K562 (cell line): Measurements from ENCODE around the gene IL1B. TPM values are rescaled to one million over a fixed set of nuclear protein-coding genes. Genes with fewer than 3 reads are reported as not detected.

Source experiments
- ATAC-seq: fragments of 200-7000 bp; cut with Tn5 transposase; 3 replicates; pipeline ENCODE4 v1.9.1; 2020; ENCODE audit warnings: moderate library complexity
- BruUV-seq: library from RNA; stranded (reverse); fragments of 400-500 nt; replicated peaks from 2 replicates; lab custom pipeline; 2021; lab: Mats Ljungman, UMichigan
- CTCF ChIA-PET: fragments of 300-600 bp; formaldehyde crosslinking; extraction: SDS; loops from one replicate; lab custom pipeline; 2021; ENCODE audit warnings: low intra/inter-chr PET ratio; lab: Yijun Ruan, JAX
- POLR2A ChIA-PET: fragments of 300-600, 350-650 bp; sonication (Branson Sonifier 250); formaldehyde crosslinking; extraction: SDS; loops from one replicate; lab custom pipeline; 2021; ENCODE audit warnings: antibody characterized with exemption, inconsistent platforms; lab: Yijun Ruan, JAX
- DNase-seq, 4 experiments: peaks; one replicate each; pipeline versions ENCODE4 v3.0.0 to v3.0.0-alpha.2; 2011 to 2018; ENCODE audit warnings: low spot score in 3 of 4, mixed read lengths in 3 of 4; ENCODE audit errors: extremely low read depth in 1 of 4
- FAIRE-seq: peaks from 2 replicates; lab custom pipeline; 2011; peaks lifted over from hg19 to GRCh38; lab: Jason Lieb, UNC
- H2AFZ ChIP-seq: 2 replicates; pipeline ENCODE4 v1.6.0; 2011; ENCODE audit warnings: low read depth, low read length, control low read depth, inconsistent platforms
- H3K27ac ChIP-seq: fragments of 200-600 bp; 3 replicates; pipeline ENCODE4 v1.8.0; 2011; ENCODE audit warnings: low read depth, mild to moderate bottlenecking, control low read depth, inconsistent platforms, low read length, moderate library complexity, mixed read lengths; ENCODE audit errors: extremely low read depth
- H3K27me3 ChIP-seq, 2 experiments: fragments of 300-600 bp in 1 of 2; 2 replicates in 1 of 2; 3 replicates in 1 of 2; pipeline versions ENCODE4 v1.6.0 to v1.8.0; 2011; ENCODE audit warnings: inconsistent platforms in 2 of 2, low read length in 2 of 2, mild to moderate bottlenecking in 1 of 2, mixed read lengths in 1 of 2, moderate library complexity in 1 of 2; ENCODE audit not compliant: control insufficient read depth in 2 of 2, insufficient read depth in 2 of 2
- H3K36me3 ChIP-seq: fragments of 300-600 bp; 3 replicates; pipeline ENCODE4 v1.8.0; 2011; ENCODE audit warnings: mild to moderate bottlenecking, low read length, inconsistent platforms; ENCODE audit not compliant: control insufficient read depth, insufficient read depth
- H3K4me1 ChIP-seq, 2 experiments: fragments of 200-600 bp in 1 of 2; replicated peaks in 1 of 2; 2 replicates in 1 of 2; 3 replicates in 1 of 2; pipeline versions ENCODE4 v1.5.1 to v1.8.0; 2011; ENCODE audit warnings: inconsistent platforms in 2 of 2, low read length in 2 of 2, mild to moderate bottlenecking in 1 of 2, mixed read lengths in 1 of 2, moderate library complexity in 1 of 2; ENCODE audit not compliant: control insufficient read depth in 2 of 2, insufficient read depth in 2 of 2
- H3K4me2 ChIP-seq: 2 replicates; pipeline ENCODE4 v1.6.1; 2011; ENCODE audit warnings: low read length, control low read depth, inconsistent platforms, mixed read lengths; ENCODE audit not compliant: insufficient read depth
- H3K4me3 ChIP-seq: fragments of 200-600 bp; sonication (generic), shearing (Covaris generic); 2 replicates; pipeline ENCODE4 v1.5.1; 2016; ENCODE audit warnings: control low read depth, inconsistent platforms
- H3K79me2 ChIP-seq: fragments of 200-600 bp; 3 replicates; pipeline ENCODE4 v1.8.0; 2011; ENCODE audit warnings: low read length, inconsistent platforms; ENCODE audit not compliant: control insufficient read depth, insufficient read depth
- H3K9ac ChIP-seq, 2 experiments: 2 replicates each; pipeline versions ENCODE4 v1.6.0 to v1.6.1; 2011; ENCODE audit warnings: low read depth in 2 of 2, low read length in 2 of 2, control low read depth in 1 of 2, inconsistent platforms in 1 of 2, mild to moderate bottlenecking in 1 of 2, mixed read lengths in 1 of 2; ENCODE audit not compliant: insufficient read depth in 1 of 2
- H3K9me1 ChIP-seq: one replicate; pipeline ENCODE4 v1.6.0; 2011; ENCODE audit warnings: inconsistent platforms, mild to moderate bottlenecking, low read length, moderate library complexity; ENCODE audit not compliant: control insufficient read depth, insufficient read depth
- H3K9me3 ChIP-seq: replicated peaks from 2 replicates; pipeline ENCODE4 v1.5.1; 2011; ENCODE audit warnings: low read depth, low read length, inconsistent platforms; ENCODE audit not compliant: control insufficient read depth, insufficient read depth
- H4K20me1 ChIP-seq: replicated peaks from 2 replicates; pipeline ENCODE4 v1.6.1; 2011; ENCODE audit warnings: low read length, inconsistent platforms, mixed read lengths; ENCODE audit not compliant: control insufficient read depth, insufficient read depth
- ETV1 ChIP-seq: fragments of 450-650 bp; conservative IDR thresholded peaks from 2 replicates; pipeline ENCODE4 v1.6.1; 2016; ENCODE audit warnings: missing genetic modification characterization, control low read depth, low read depth, missing compliant biosample characterization
- FIP1L1 ChIP-seq: fragments of 200-400 bp; formaldehyde crosslinking; IDR thresholded peaks from 2 replicates; pipeline ENCODE4 v1.6.1; 2018; ENCODE audit warnings: mild to moderate bottlenecking, low read depth, low read length; ENCODE audit not compliant: poor library complexity, severe bottlenecking
- HOMEZ ChIP-seq: fragments of 250-450 bp; sonication (Bioruptor Pico); IDR thresholded peaks from 2 replicates; pipeline ENCODE4 v1.4.0; 2020; ENCODE audit warnings: mild to moderate bottlenecking, moderate library complexity
- JUNB ChIP-seq: fragments of 450-650 bp; formaldehyde crosslinking; conservative IDR thresholded peaks from 2 replicates; pipeline ENCODE4 v1.4.0; 2020; ENCODE audit warnings: mild to moderate bottlenecking
- PCBP1 ChIP-seq: fragments of 200-400 bp; formaldehyde crosslinking; IDR thresholded peaks from 2 replicates; pipeline ENCODE4 v1.6.1; 2018; ENCODE audit warnings: mild to moderate bottlenecking, low read depth, low read length; ENCODE audit not compliant: poor library complexity, severe bottlenecking
- RAD51 ChIP-seq: fragments of 450-650 bp; IDR thresholded peaks from 2 replicates; pipeline ENCODE4 v1.7.1; 2016; ENCODE audit warnings: low read depth, mild to moderate bottlenecking, borderline replicate concordance
- RFX5 ChIP-seq: IDR thresholded peaks from 2 replicates; pipeline ENCODE4 v1.6.1; 2011; ENCODE audit warnings: low read depth, mild to moderate bottlenecking, improper control_type of control experiment, low read length
- ZC3H4 ChIP-seq: sonication (generic); formaldehyde crosslinking; IDR thresholded peaks from 2 replicates; pipeline ENCODE4 v1.9.0; 2021; ENCODE audit warnings: missing genetic modification reagents, borderline replicate concordance
- ZNF384 ChIP-seq: IDR thresholded peaks from 2 replicates; pipeline ENCODE4 v1.6.1; 2012; ENCODE audit warnings: low read depth, low read length, improper control_type of control experiment
- ZNF431 ChIP-seq: sonication (generic); formaldehyde crosslinking; IDR thresholded peaks from 2 replicates; pipeline ENCODE4 v1.8.0; 2022; ENCODE audit warnings: mild to moderate bottlenecking, missing genetic modification reagents
- ZNF644 ChIP-seq: fragments of 200-800 bp; sonication (Bioruptor generic); IDR thresholded peaks from 2 replicates; pipeline ENCODE4 v1.6.1; 2016; ENCODE audit warnings: low read depth, missing genetic modification characterization, missing compliant biosample characterization
- WGBS: fragments of 100-300 bp; shearing (Covaris generic); methylation state at CpG from one replicate; pipeline ENCODE4 v1.1.6; 2016; ENCODE audit warnings: low coverage, mixed read lengths; ENCODE audit not compliant: insufficient coverage; ENCODE audit errors: missing lambda C conversion rate; 5-methylcytosine and 5-hydroxymethylcytosine counted together
- in situ Hi-C: fragments of 300-500 bp; cut with MboI; formaldehyde crosslinking; loops from 4 replicates; pipeline ENCODE4 v1.15.0; 2018; ENCODE audit warnings: inconsistent platforms, mixed read lengths
- intact Hi-C: fragments of 100-400 bp; cut with micrococcal nuclease; formaldehyde crosslinking; loops from 2 replicates; pipeline ENCODE4 v1.14.2; 2022
- polyA plus RNA-seq, 8 experiments: library from polyadenylated mRNA; depleted of rRNA in 4 of 8; stranded (reverse) in 5 of 8; unstranded in 3 of 8; fragments of >200 nt; fragmentation: Nextera tagmentation in 2 of 8; fragmentation: Illumina TruSeq in 1 of 8; extraction: Ambion mirVana in 2 of 8; extraction: Trizol in 1 of 8; gene quantifications; 2 replicates each; pipeline versions ENCODE4 v1.2.1 to v1.2.3, GENCODE V29; 2011 to 2014; ENCODE audit warnings: inconsistent platforms in 1 of 8, missing spikeins in 1 of 8
- total RNA-seq, 7 experiments: library from RNA; depleted of rRNA in 6 of 7; stranded (reverse); fragments of >200 nt in 6 of 7; fragmentation: Illumina TruSeq in 2 of 7; extraction: Trizol in 2 of 7; gene quantifications; 2 replicates each; pipeline versions ENCODE4 v1.2.1 to v1.2.3, GENCODE V29; 2011 to 2021; ENCODE audit warnings: low replicate concordance in 1 of 7

The IL1B gene
- total and polyA plus RNA-seq, 9 of the 15 experiments (the other 6 are each of a cell fraction or from before 2014, with no cell fraction given) = 0.29 TPM; not detected in 8

DNA sequence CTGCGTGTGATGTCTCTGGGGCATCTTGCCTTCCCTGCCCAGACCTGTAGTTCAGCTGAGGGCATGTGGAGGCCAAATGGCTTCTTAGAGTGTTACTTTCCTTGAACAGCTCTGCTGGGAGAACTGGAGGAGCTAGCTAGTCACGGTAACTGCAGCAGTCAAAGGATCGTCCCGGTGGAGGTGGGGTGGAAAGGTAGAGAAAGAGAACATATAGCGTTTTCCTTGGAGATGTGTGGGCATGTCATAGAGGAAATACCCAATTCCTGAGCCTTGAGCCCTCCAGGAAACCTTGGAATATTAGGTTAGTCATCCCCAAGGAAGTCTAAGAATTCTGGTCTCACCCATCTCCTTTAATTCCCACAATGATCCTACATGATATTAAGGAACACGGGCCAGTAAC, 40.8 kb upstream of the IL1B start:
- no peak for TF ChIP-seq ZC3H4 (CRISPR knock-in tag)
- no peak for TF ChIP-seq ETV1 (tag)
- no peak for TF ChIP-seq ZNF384
- TF ChIP-seq ZNF431 (CRISPR knock-in tag) = no peak
- no peak for TF ChIP-seq RAD51
- TF ChIP-seq HOMEZ (CRISPR knock-in tag) = no peak
- TF ChIP-seq PCBP1 = no peak
- no peak for TF ChIP-seq FIP1L1
- TF ChIP-seq RFX5 = no peak
- no peak for TF ChIP-seq JUNB (CRISPR knock-in tag)
- no peak for TF ChIP-seq ZNF644 (tag)
- TF ChIP-seq, all 486 proteins: peak for 0
- Histone ChIP-seq H3K27ac (no peak overlapping the region), H3K27me3 (peaks cover 0 to 14% of the 10 kb centered on the region in 2 experiments; a peak in 1 of 5 replicates), H3K4me1 (peaks cover 0 to 9% of the 10 kb centered on the region in 2 experiments; a peak in 3 of 5 replicates), H3K4me3 (no peak overlapping the region), H3K9me3 (no peaks in the 10 kb centered on the region), H3K9me1 (no peaks in the 10 kb centered on the region), H3K9ac (no peak overlapping the region), H2AFZ (no peak overlapping the region), H3K36me3 (no peaks in the 10 kb centered on the region), H4K20me1 (no peaks in the 10 kb centered on the region), H3K79me2 (no peaks in the 10 kb centered on the region), H3K4me2 (no peak overlapping the region)
- DNase-seq (no peak), ATAC-seq (no peak), FAIRE-seq (no peak)
- ChIA-PET POLR2A (interaction anchor here (0.6 to 0.9 kb wide), 2 partner anchors 212 to 242 kb away, joined by 3 to 4 read pairs; no protein-coding TSS in a partner anchor), CTCF (no interaction called here)
- no TSS peak for BruUV-seq
- 26% methylated on average over 6 of the region's 6 CpGs for WGBS
- intact Hi-C loops (no loop called here), in situ Hi-C loops (loop anchor here (5.0 to 25.0 kb wide), 2 partner anchors 125 to 265 kb away; no protein-coding TSS in a partner anchor)
